Measurements from ENCODE around the gene IRF4. TPM values are rescaled to one million over a fixed set of nuclear protein-coding genes. Genes with fewer than 3 reads are reported as not detected.

Gene IRF4
- total RNA-seq, 4 donors from 2014 or later, result 0.54 to 2.3 (median 1.3) TPM

- Histone ChIP-seq H3K27me3 (no peaks in the 10 kb centered on the region), H3K27ac (no peak overlapping the region), H3K9me3 (no peaks in the 10 kb centered on the region), H3K4me1 (peaks cover 13 to 17% of the 10 kb centered on the region in 2 donors), H3K4me3 (replicated peaks in 1 of 3) (no peak overlapping the region), H3K36me3 (no peaks in the 10 kb centered on the region)
- no peak for TF ChIP-seq CTCF (IDR thresholded peaks at IDR 0.05)
- TF ChIP-seq POLR2A (IDR thresholded peaks at IDR 0.05), result no peak
- intact Hi-C loops (cut with DNase I), result no loop called here
- no peak for DNase-seq
These were observed 22.9 kb downstream of the IRF4 start for GRCh38 chr6:414447-414846.

- intact Hi-C loops (cut with DNase I), result no loop called here
- whole genome bisulfite sequencing, 2 donors, result 96% methylated on average over 3 of the region's 3 CpGs
- Histone ChIP-seq H3K27ac (no peak overlapping the region), H3K4me1 (peaks cover 10 to 14% of the 10 kb centered on the region in 2 donors), H3K36me3 (no peaks in the 10 kb centered on the region), H3K4me3 (replicated peaks in 1 of 3) (no peak overlapping the region), H3K27me3 (no peaks in the 10 kb centered on the region), H3K9me3 (no peaks in the 10 kb centered on the region)
- DNase-seq, result no peak
- TF ChIP-seq CTCF (IDR thresholded peaks at IDR 0.05), result no peak
These were observed 23.5 kb downstream of the IRF4 start for GRCh38 chr6:415087-415486.

- H3K9me3 ChIP-seq, result no peaks in the 10 kb centered on the region
- TF ChIP-seq POLR2A (IDR thresholded peaks at IDR 0.05) (no peak), CTCF (IDR thresholded peaks at IDR 0.05) (no peak)
- intact Hi-C loops (cut with DNase I), result no loop called here
- WGBS, 2 donors, result 93 to 95% methylated on average over 5 to 7 of the region's 7 CpGs
- no peaks in the 10 kb centered on the region for H3K27me3 ChIP-seq
- no peak overlapping the region for H3K4me3 ChIP-seq (replicated peaks in 1 of 3)
- no peak overlapping the region for H3K27ac ChIP-seq
- DNase-seq, result no peak
- H3K4me1 ChIP-seq, result peaks cover 0 to 8% of the 10 kb centered on the region in 2 donors
- H3K36me3 ChIP-seq, result no peaks in the 10 kb centered on the region
These were observed 29.7 kb downstream of the IRF4 start for GRCh38 chr6:421211-421610.

GRCh38 chr6:422433-423054 lies 31.0 kb downstream of the IRF4 start:
- 48 to 56% methylated on average over 6 of the region's 6 CpGs for WGBS, 2 donors
- Histone ChIP-seq H3K27me3 (no peaks in the 10 kb centered on the region), H3K36me3 (no peaks in the 10 kb centered on the region), H3K27ac (peak overlapping the region in 1 of 3 donors; percentile 68), H3K4me3 (replicated peaks in 1 of 3) (no peak overlapping the region), H3K4me1 (peaks cover 0 to 8% of the 10 kb centered on the region in 2 donors), H3K9me3 (no peaks in the 10 kb centered on the region)
- DNase-seq, result peak; percentile 52 to 54
- intact Hi-C loops (cut with DNase I), result no loop called here
- TF ChIP-seq CTCF (IDR thresholded peaks at IDR 0.05) (no peak), POLR2A (IDR thresholded peaks at IDR 0.05) (no peak)

GRCh38 chr6:423055-423798 lies 31.7 kb downstream of the IRF4 start:
- WGBS, 2 donors, result 90 to 91% methylated on average over 11 of the region's 11 CpGs
- H3K27me3 ChIP-seq, result no peaks in the 10 kb centered on the region

More at GRCh38 chr6:423055-423798, 31.7 kb downstream of the IRF4 start:
- no peaks in the 10 kb centered on the region for H3K36me3 ChIP-seq
- intact Hi-C loops (cut with DNase I), result no loop called here
- DNase-seq, result no peak
- peak overlapping the region in 2 of 3 donors; percentile 47 to 68 for H3K27ac ChIP-seq
- TF ChIP-seq POLR2A (IDR thresholded peaks at IDR 0.05) (no peak), CTCF (IDR thresholded peaks at IDR 0.05) (no peak)
- H3K9me3 ChIP-seq, result no peaks in the 10 kb centered on the region
- peaks cover 0 to 8% of the 10 kb centered on the region in 2 donors for H3K4me1 ChIP-seq
- H3K4me3 ChIP-seq (replicated peaks in 1 of 3), result no peak overlapping the region
